ENCODE data around the gene ANKMY1.

DNA sequence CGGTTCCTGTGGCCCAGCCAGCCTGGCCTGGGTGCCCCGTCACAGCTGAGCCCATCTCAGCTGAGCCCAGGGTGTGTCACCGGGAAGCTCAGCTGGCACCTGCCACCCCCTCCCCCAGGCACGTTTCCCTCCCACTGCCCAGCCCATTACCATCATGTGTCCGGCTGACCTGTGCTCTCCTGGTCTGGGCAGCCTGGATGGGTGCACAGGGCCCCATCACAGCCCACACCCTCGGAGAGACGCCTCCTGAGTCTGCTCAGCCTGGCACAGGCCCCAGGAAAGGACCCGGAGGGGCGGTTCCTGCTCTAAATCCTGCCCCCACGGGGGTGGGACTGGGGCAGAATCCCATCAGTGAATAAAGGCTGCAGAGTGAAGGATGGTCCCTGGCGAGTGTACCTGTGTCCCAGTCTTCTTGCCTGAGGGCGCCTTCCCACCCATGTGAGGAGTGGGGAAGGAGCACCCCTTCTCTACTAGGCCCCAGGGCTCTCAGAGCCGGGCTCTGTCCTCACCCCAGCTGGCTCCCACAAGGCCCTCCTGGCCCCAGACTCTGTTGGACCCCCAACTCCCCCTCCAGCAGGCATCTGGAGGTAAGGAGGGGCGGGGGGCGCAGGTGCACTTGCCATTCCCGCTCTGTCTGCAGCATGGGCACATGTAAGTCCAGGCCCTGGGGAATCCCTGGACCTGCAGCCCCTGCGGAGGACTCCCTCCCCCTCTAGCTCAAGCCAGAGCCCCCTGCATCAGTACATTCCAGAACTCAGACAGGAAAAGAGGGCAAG, 101.2 kb downstream of the ANKMY1 start:
- TF ChIP-seq, protein P1, sequence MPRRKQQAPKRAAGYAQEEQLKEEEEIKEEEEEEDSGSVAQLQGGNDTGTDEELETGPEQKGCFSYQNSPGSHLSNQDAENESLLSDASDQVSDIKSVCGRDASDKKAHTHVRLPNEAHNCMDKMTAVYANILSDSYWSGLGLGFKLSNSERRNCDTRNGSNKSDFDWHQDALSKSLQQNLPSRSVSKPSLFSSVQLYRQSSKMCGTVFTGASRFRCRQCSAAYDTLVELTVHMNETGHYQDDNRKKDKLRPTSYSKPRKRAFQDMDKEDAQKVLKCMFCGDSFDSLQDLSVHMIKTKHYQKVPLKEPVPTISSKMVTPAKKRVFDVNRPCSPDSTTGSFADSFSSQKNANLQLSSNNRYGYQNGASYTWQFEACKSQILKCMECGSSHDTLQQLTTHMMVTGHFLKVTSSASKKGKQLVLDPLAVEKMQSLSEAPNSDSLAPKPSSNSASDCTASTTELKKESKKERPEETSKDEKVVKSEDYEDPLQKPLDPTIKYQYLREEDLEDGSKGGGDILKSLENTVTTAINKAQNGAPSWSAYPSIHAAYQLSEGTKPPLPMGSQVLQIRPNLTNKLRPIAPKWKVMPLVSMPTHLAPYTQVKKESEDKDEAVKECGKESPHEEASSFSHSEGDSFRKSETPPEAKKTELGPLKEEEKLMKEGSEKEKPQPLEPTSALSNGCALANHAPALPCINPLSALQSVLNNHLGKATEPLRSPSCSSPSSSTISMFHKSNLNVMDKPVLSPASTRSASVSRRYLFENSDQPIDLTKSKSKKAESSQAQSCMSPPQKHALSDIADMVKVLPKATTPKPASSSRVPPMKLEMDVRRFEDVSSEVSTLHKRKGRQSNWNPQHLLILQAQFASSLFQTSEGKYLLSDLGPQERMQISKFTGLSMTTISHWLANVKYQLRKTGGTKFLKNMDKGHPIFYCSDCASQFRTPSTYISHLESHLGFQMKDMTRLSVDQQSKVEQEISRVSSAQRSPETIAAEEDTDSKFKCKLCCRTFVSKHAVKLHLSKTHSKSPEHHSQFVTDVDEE (CRISPR knock-in tag; IDR thresholded peaks at IDR 0.05), result no peak
- TF ChIP-seq BACH2 (CRISPR knock-in tag; IDR thresholded peaks at IDR 0.05; ENCODE audit: borderline replicate concordance) (no peak), RARB (CRISPR knock-in tag; IDR thresholded peaks at IDR 0.05) (no peak), ZFP3 (CRISPR knock-in tag; IDR thresholded peaks at IDR 0.05) (no peak), ARNTL (CRISPR knock-in tag; IDR thresholded peaks at IDR 0.05; ENCODE audit: borderline replicate concordance, low read depth) (no peak), ZFP30 (CRISPR knock-in tag; IDR thresholded peaks at IDR 0.05) (no peak), ESRRG (CRISPR knock-in tag; IDR thresholded peaks at IDR 0.05) (no peak), ZNF565 (CRISPR knock-in tag; conservative IDR thresholded peaks at IDR 0.05; ENCODE audit: low read depth) (no peak), ZNF70 (CRISPR knock-in tag; IDR thresholded peaks at IDR 0.05) (no peak), ZC3H10 (CRISPR knock-in tag; IDR thresholded peaks at IDR 0.05) (no peak)
- TF ChIP-seq, protein P2, sequence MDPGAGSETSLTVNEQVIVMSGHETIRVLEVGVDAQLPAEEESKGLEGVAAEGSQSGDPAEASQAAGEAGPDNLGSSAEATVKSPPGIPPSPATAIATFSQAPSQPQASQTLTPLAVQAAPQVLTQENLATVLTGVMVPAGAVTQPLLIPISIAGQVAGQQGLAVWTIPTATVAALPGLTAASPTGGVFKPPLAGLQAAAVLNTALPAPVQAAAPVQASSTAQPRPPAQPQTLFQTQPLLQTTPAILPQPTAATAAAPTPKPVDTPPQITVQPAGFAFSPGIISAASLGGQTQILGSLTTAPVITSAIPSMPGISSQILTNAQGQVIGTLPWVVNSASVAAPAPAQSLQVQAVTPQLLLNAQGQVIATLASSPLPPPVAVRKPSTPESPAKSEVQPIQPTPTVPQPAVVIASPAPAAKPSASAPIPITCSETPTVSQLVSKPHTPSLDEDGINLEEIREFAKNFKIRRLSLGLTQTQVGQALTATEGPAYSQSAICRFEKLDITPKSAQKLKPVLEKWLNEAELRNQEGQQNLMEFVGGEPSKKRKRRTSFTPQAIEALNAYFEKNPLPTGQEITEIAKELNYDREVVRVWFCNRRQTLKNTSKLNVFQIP (CRISPR knock-in tag; IDR thresholded peaks at IDR 0.05; ENCODE audit: borderline replicate concordance, low read depth), result no peak
- TF ChIP-seq, protein P3, sequence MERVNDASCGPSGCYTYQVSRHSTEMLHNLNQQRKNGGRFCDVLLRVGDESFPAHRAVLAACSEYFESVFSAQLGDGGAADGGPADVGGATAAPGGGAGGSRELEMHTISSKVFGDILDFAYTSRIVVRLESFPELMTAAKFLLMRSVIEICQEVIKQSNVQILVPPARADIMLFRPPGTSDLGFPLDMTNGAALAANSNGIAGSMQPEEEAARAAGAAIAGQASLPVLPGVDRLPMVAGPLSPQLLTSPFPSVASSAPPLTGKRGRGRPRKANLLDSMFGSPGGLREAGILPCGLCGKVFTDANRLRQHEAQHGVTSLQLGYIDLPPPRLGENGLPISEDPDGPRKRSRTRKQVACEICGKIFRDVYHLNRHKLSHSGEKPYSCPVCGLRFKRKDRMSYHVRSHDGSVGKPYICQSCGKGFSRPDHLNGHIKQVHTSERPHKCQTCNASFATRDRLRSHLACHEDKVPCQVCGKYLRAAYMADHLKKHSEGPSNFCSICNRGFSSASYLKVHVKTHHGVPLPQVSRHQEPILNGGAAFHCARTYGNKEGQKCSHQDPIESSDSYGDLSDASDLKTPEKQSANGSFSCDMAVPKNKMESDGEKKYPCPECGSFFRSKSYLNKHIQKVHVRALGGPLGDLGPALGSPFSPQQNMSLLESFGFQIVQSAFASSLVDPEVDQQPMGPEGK (CRISPR knock-in tag; IDR thresholded peaks at IDR 0.05; ENCODE audit: borderline replicate concordance), result no peak
